GM19193 (cell line): ENCODE measurements around the gene MED28.

Experiments
- POLR2A ChIP-seq: IDR thresholded peaks from 4 replicates; pipeline ENCODE4 v1.6.1; 2011; ENCODE audit not compliant: insufficient read depth, insufficient read length; ENCODE audit errors: extremely low read depth

MED28 gene

DNA sequence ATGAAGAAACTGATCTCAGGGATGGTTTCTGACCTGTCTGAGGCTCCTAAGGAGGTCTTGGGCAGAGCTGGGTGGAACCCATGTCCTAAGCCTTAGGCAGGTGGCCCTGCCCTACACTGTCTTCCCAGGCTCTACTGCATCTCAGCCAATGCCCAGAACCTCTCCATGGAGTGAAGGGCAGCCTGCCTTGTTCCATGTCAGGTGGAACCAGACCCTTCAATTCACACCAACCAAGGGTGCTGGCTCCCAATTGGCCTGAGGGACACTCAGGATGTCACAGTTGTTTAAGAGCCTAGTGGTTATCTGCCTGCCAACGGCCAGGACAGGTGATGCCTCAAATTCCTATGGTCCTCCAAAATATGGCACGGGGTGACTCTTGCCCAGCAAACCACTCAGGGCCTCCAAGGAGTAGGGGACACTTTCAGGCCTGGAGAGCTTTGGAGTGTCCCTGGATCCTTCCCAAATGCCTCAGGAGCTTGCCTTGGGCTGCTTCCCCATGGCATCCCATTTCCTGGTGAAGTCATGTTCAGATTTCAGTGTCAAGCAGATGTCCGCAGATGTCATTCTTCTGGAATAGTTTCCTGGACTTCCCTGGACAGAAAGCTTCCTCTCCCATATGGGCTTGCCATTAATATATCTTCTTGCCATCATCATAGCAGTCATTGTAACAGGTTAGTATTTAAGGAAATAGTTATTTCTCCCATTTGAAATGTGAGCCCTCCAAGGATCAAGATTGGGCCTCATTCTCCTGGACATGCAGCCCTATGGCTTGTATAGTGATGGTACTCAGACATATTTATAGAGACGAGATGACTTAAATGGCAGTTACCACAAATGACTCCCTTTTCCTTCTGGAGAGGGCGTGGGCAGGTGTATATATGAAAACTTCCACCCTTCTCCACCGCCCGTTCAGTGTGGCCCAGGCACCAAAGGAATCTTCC lies 67.1 kb downstream of the MED28 start:
- TF ChIP-seq POLR2A: no peak

DNA sequence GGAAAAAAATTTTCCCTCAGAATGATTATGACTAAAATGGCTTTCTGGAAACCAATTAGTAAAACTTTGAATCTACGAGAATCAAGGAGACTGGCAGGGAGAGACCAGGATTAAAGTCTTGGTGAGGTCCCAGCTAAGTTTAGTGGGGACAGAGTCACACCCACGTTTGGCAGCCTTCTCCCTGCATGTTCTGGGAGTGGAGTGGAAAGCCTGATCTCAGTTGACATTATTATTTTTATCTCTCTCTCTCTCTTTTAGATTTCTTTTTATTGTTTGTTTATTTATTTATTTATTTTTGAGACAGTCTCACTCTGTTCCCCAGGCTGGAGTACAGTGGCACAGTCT lies 67.8 kb downstream of the MED28 start:
- no peak for TF ChIP-seq POLR2A
